ENCODE data around the gene TMEM256. TPM values are rescaled to one million over a fixed set of nuclear protein-coding genes. Genes with fewer than 3 reads are reported as not detected.
A peak's percentile ranks its signal among the peaks of the same experiment; 100 is the strongest.

The TMEM256 gene
- polyA plus RNA-seq, 2 of the 4 experiments (the other 2 are of a cell fraction), result 127 to 164 TPM

- ChIA-PET POLR2A (no interaction called here), CTCF (interaction anchor here (0.9 to 5.7 kb wide), 4 partner anchors 9 to 134 kb away, joined by 3 to 50 read pairs (median 8); partner anchors contain the start of genes TMEM102 and TMEM95)
- ATAC-seq, result peak in 1 of 2 experiments; percentile 7; a peak in 1 of 6 replicates
- Histone ChIP-seq H3K4me1 (no peaks in the 10 kb centered on the region), H3K4me3 (no peak overlapping the region), H3K4me2 (no peak overlapping the region), H3K9me3 (no peaks in the 10 kb centered on the region), H3K27ac (no peak overlapping the region)
- TF ChIP-seq EHMT2 (IDR thresholded peaks at IDR 0.05; ENCODE audit: low read depth), result no peak
- TF ChIP-seq ESRRA (IDR thresholded peaks at IDR 0.05; ENCODE audit: borderline replicate concordance, low read length), result no peak
- no peak for FAIRE-seq
- WGBS (ENCODE audit: missing lambda C conversion rate), result 85% methylated on average over 23 of the region's 29 CpGs
- DNase-seq (ENCODE audit: low read depth in 1 of 2, low spot score in 1 of 2), result no peak
Observed at GRCh38 chr17:7426896-7427489, 23.1 kb upstream of the TMEM256 start.

DNA sequence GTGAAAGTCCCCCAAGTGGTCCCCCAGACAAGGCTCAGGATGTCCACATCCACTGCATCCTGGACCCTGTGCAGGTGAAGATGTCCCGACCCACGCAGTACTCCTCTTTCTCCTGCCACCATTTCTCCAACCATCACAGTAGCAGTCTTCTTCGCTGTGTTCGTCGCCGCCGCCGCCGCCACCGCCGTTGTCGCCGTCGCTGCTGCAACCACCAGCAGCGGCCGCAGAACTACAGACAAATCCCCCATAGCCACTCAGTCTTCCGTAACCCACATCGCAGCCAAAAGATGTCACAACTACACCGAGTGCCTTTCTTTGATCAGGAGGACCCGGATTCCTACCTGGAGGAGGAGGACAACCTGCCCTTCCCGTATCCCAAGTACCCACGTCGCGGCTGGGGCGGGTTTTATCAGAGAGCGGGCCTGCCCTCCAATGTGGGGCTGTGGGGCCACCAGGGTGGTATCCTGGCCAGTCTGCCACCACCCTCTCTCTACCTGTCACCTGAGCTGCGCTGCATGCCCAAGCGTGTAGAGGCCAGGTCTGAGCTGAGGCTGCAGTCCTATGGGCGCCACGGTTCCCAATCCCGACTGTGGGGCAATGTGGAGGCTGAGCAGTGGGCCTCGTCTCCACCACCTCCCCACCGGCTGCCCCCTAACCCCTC, 22.4 kb upstream of the TMEM256 start:
- no peak for DNase-seq (ENCODE audit: low read depth in 1 of 2, low spot score in 1 of 2)
- ChIA-PET POLR2A (interaction anchor here (1.9 kb wide), 1 partner anchor 9 kb away, joined by 9 read pairs; the partner anchor contains the start of gene TMEM102), CTCF (interaction anchor here (0.8 to 5.7 kb wide), 4 partner anchors 10 to 135 kb away, joined by 3 to 50 read pairs (median 8); partner anchors contain the start of genes TMEM102 and TMEM95)
- no peak for FAIRE-seq
- ATAC-seq, result no peak
- Histone ChIP-seq H3K4me1 (no peaks in the 10 kb centered on the region), H3K4me3 (no peak overlapping the region), H3K27ac (no peak overlapping the region), H3K9me3 (no peaks in the 10 kb centered on the region), H3K4me2 (no peak overlapping the region)
- 83% methylated on average over 27 of the region's 33 CpGs for WGBS (ENCODE audit: missing lambda C conversion rate)
- TF ChIP-seq HOXB13 (CRISPR knock-in tag; IDR thresholded peaks at IDR 0.05; ENCODE audit: low read depth), result no peak
- no peak for TF ChIP-seq CBX8 (IDR thresholded peaks at IDR 0.05)
- TF ChIP-seq RNF2 (IDR thresholded peaks at IDR 0.05; ENCODE audit: borderline replicate concordance, low read depth), result no peak
- no peak for TF ChIP-seq SMC3 (IDR thresholded peaks at IDR 0.05)
- no peak for TF ChIP-seq RFX5 (IDR thresholded peaks at IDR 0.05)
- no peak for TF ChIP-seq KDM5A (IDR thresholded peaks at IDR 0.05)
- TF ChIP-seq, protein P1, sequence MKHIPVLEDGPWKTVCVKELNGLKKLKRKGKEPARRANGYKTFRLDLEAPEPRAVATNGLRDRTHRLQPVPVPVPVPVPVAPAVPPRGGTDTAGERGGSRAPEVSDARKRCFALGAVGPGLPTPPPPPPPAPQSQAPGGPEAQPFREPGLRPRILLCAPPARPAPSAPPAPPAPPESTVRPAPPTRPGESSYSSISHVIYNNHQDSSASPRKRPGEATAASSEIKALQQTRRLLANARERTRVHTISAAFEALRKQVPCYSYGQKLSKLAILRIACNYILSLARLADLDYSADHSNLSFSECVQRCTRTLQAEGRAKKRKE (CRISPR knock-in tag; IDR thresholded peaks at IDR 0.05; ENCODE audit: low read depth), result no peak
- no peak for TF ChIP-seq MYC (IDR thresholded peaks at IDR 0.05; ENCODE audit: borderline replicate concordance, low read length)
- TF ChIP-seq ESRRA (IDR thresholded peaks at IDR 0.05; ENCODE audit: borderline replicate concordance, low read length), result no peak

GRCh38 chr17:7425756-7426155, 21.9 kb upstream of the TMEM256 start:
- H3K4me2 ChIP-seq, result no peak overlapping the region
- H3K4me3 ChIP-seq, result no peak overlapping the region
- no peaks in the 10 kb centered on the region for H3K9me3 ChIP-seq
- 74% methylated on average over 8 of the region's 8 CpGs for WGBS (ENCODE audit: missing lambda C conversion rate)
- ATAC-seq, result no peak
- no peak for FAIRE-seq
- POLR2A ChIA-PET, result interaction anchor here (1.1 to 1.9 kb wide), 2 partner anchors 10 to 22 kb away, joined by 4 to 9 read pairs; partner anchors contain the start of genes TMEM102 and TMEM256
- no peak for DNase-seq (ENCODE audit: low read depth in 1 of 2, low spot score in 1 of 2)
- no peak overlapping the region for H3K27ac ChIP-seq
- CTCF ChIA-PET, result interaction anchor here (0.5 to 5.7 kb wide), 5 partner anchors 10 to 135 kb away, joined by 3 to 50 read pairs (median 5); partner anchors contain the start of genes TMEM102 and TMEM95
- no peak for TF ChIP-seq CBX8 (IDR thresholded peaks at IDR 0.05)
- no peak for TF ChIP-seq ELK1 (IDR thresholded peaks at IDR 0.05; ENCODE audit: low read depth, low read length)
- no peak for TF ChIP-seq NFE2L2 (conservative IDR thresholded peaks at IDR 0.05; ENCODE audit: low read length)
- no peak for TF ChIP-seq RAD21 (conservative IDR thresholded peaks at IDR 0.05 in 1 of 2, IDR thresholded peaks at IDR 0.05 in 1 of 2)
- TF ChIP-seq SREBF2 (IDR thresholded peaks at IDR 0.05), result no peak
- H3K4me1 ChIP-seq, result no peaks in the 10 kb centered on the region

DNA sequence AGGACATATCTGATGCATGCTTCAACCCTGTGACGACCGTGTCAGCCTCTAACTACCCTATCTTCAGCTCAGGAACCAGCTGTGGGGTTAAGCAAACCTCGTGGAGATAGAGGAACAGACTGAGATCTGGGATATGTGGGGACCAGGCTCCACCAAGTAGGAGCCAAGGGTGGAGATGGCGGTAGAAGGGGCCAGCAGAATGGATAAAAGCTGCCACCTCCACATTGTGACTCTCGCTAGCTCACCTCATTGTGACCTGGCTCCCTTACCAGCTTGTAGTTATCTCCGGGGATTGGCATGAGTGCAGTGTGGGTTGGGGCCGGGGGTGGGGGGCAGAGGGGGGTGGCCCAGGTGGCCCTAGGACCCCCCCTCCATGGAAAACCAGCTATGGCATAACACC, 21.4 kb upstream of the TMEM256 start, which contains the start of gene SPEM2:
Gene SPEM2, plus strand, starts transcription at position 301 of the 400 bp plus-strand sequence. Its CDS starts 73 bp downstream, at position 374.
- Histone ChIP-seq H3K4me1 (no peaks in the 10 kb centered on the region), H3K4me3 (no peak within 1 kb of the TSS), H3K27ac (no peak within 1 kb of the TSS), H3K9me3 (no peaks in the 10 kb centered on the region), H3K4me2 (no peak within 1 kb of the TSS)
- DNase-seq (ENCODE audit: low read depth in 1 of 2, low spot score in 1 of 2), result no peak
- ChIA-PET POLR2A (interaction anchor here (1.1 to 1.9 kb wide), 2 partner anchors 10 to 21 kb away, joined by 4 to 9 read pairs; partner anchors contain the start of genes TMEM102 and TMEM256), CTCF (interaction anchor here (0.5 to 5.7 kb wide), 4 partner anchors 11 to 128 kb away, joined by 3 to 50 read pairs (median 8); partner anchors contain the start of genes TMEM102 and TMEM95)
- FAIRE-seq, result no peak
- ATAC-seq, result no peak
- TF ChIP-seq SMC3 (IDR thresholded peaks at IDR 0.05), result no peak
- TF ChIP-seq FOXS1 (CRISPR knock-in tag; IDR thresholded peaks at IDR 0.05), result no peak
- TF ChIP-seq, protein P2, sequence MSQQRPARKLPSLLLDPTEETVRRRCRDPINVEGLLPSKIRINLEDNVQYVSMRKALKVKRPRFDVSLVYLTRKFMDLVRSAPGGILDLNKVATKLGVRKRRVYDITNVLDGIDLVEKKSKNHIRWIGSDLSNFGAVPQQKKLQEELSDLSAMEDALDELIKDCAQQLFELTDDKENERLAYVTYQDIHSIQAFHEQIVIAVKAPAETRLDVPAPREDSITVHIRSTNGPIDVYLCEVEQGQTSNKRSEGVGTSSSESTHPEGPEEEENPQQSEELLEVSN (IDR thresholded peaks at IDR 0.05; ENCODE audit: borderline replicate concordance, low read depth), result no peak
- TF ChIP-seq RFX5 (IDR thresholded peaks at IDR 0.05), result no peak
- TF ChIP-seq TFCP2L1 (CRISPR knock-in tag; IDR thresholded peaks at IDR 0.05), result no peak
- no peak for TF ChIP-seq NR3C1 (IDR thresholded peaks at IDR 0.05)
- TF ChIP-seq EP300 (IDR thresholded peaks at IDR 0.05), result no peak
- no peak for TF ChIP-seq EHMT2 (IDR thresholded peaks at IDR 0.05; ENCODE audit: low read depth)
- no peak for TF ChIP-seq PBX3 (IDR thresholded peaks at IDR 0.05)
- no peak for TF ChIP-seq RAD21 (conservative IDR thresholded peaks at IDR 0.05 in 1 of 2, IDR thresholded peaks at IDR 0.05 in 1 of 2)
- TF ChIP-seq FOSL2 (IDR thresholded peaks at IDR 0.05), result no peak
- no peak for TF ChIP-seq FOSL2 (CRISPR knock-in tag; IDR thresholded peaks at IDR 0.05)
- no peak for TF ChIP-seq TP53 (CRISPR knock-in tag; IDR thresholded peaks at IDR 0.05)
- TF ChIP-seq BHLHE40 (IDR thresholded peaks at IDR 0.05; ENCODE audit: low read depth, low read length), result no peak
- no peak for TF ChIP-seq CHD4 (IDR thresholded peaks at IDR 0.05; ENCODE audit: borderline replicate concordance)
- no peak for TF ChIP-seq GATA3 (IDR thresholded peaks at IDR 0.05; ENCODE audit: borderline replicate concordance)
- 52% methylated on average over 6 of the region's 7 CpGs for WGBS (ENCODE audit: missing lambda C conversion rate)
